Subcutaneous abdominal adipose tissue (tissue), 5 donors: ENCODE results near the gene SLC35F4.
"Not testable (repeated sequence)": the region's sequence is repeated elsewhere in the genome, so short reads cannot be mapped to it uniquely, and the experiment has no call there.

Experiments
- H3K27ac ChIP-seq: one replicate; pipeline ENCODE4 v1.7.0; 2013; ENCODE audit warnings: low read depth, mild to moderate bottlenecking, inconsistent platforms, low read length, moderate library complexity
- H3K27me3 ChIP-seq, 5 donors: one replicate each; pipeline ENCODE4 v1.7.0; 2013; ENCODE audit warnings: low read length in 5 of 5, inconsistent platforms in 1 of 5; ENCODE audit not compliant: control insufficient read depth in 5 of 5, insufficient read depth in 4 of 5
- H3K36me3 ChIP-seq, 5 donors: one replicate each; pipeline ENCODE4 v1.7.0; 2013; ENCODE audit warnings: low read length in 5 of 5; ENCODE audit not compliant: control insufficient read depth in 5 of 5, insufficient read depth in 5 of 5
- H3K4me1 ChIP-seq, 5 donors: one replicate each; pipeline ENCODE4 v1.7.0; 2013; ENCODE audit warnings: low read length in 5 of 5, mild to moderate bottlenecking in 3 of 5, moderate library complexity in 1 of 5; ENCODE audit not compliant: control insufficient read depth in 5 of 5, insufficient read depth in 5 of 5
- H3K4me3 ChIP-seq, 5 donors: one replicate each; pipeline ENCODE4 v1.7.0; 2013; ENCODE audit warnings: low read length in 5 of 5, low read depth in 1 of 5
- H3K9ac ChIP-seq, 5 donors: one replicate each; pipeline ENCODE4 v1.7.0; 2013; ENCODE audit warnings: low read length in 5 of 5, mild to moderate bottlenecking in 4 of 5, moderate library complexity in 3 of 5
- H3K9me3 ChIP-seq, 5 donors: one replicate each; pipeline ENCODE4 v1.7.0; 2013; ENCODE audit warnings: low read length in 5 of 5; ENCODE audit not compliant: control insufficient read depth in 5 of 5
- donor health status: healthy.
- donor health status: healthy.
- donor health status: healthy.
- donor health status: healthy.
- donor health status: healthy.

SLC35F4 gene

DNA sequence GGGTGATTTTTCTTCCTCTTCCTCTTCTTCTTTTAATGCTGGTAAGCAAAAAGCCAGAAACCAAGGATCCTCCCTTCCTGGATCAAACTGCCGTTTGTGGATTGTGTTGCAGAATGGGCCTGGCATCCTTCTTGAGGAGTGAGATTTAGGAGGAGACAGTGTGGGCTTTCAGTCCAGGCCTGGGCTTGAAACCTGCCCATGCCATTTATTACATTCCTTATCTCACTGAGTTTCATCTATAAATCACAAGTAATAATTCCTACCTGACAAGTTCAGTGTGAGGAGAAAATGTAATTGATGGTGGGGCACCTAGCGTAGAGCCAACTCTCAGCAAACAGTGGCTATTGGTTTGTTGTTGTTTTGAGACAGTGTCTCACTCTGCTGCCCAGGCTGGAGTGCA is 126.4 kb downstream of the SLC35F4 start:
- Histone ChIP-seq H3K9ac (no peak overlapping the region), H3K4me3 (no peak overlapping the region)

GRCh38 chr14:57737598-57737997 is 128.3 kb downstream of the SLC35F4 start:
- H3K36me3 ChIP-seq = no peaks in the 10 kb centered on the region
- H3K4me3 ChIP-seq = no peak overlapping the region
- H3K27ac ChIP-seq = no peak overlapping the region
- no peak overlapping the region for H3K9ac ChIP-seq
- H3K27me3 ChIP-seq = no peaks in the 10 kb centered on the region
- H3K4me1 ChIP-seq = no peaks in the 10 kb centered on the region
- H3K9me3 ChIP-seq = peaks cover 0 to 3% (median 0%) of the 10 kb centered on the region in 5 donors

More for the DNA sequence above, 126.4 kb downstream of the SLC35F4 start:
- Histone ChIP-seq H3K9me3 (peaks cover 0 to 3% (median 0%) of the 10 kb centered on the region in 5 donors), H3K4me1 (no peaks in the 10 kb centered on the region), H3K27ac (no peak overlapping the region), H3K36me3 (no peaks in the 10 kb centered on the region), H3K27me3 (no peaks in the 10 kb centered on the region)

DNA sequence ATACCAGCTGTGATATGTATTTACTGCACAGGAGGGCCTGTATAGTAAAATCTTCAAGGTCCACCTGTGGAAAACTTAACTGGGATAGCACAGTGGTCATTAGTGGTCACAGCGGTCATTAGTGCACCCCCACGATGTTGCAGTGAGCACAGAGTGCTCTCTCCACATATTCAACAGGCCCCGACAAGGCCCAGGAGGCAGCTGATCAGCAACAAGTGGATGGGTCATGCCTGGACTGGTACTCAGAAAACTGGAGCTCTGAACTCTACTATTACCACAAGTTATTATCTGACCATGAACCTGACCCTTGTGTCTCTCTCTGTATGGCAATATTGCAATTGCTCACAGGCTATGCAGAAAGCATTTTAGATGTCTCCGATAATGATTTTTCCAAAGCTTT is 129.5 kb downstream of the SLC35F4 start:
- no peak overlapping the region for H3K4me3 ChIP-seq
- no peak overlapping the region for H3K9ac ChIP-seq
- H3K4me1 ChIP-seq = no peaks in the 10 kb centered on the region
- H3K27me3 ChIP-seq = no peaks in the 10 kb centered on the region
- peaks cover 0 to 3% (median 0%) of the 10 kb centered on the region in 5 donors for H3K9me3 ChIP-seq
- H3K27ac ChIP-seq = no peak overlapping the region
- no peaks in the 10 kb centered on the region for H3K36me3 ChIP-seq

GRCh38 chr14:57735276-57735675 is 130.6 kb downstream of the SLC35F4 start:
- H3K27ac ChIP-seq = no peak overlapping the region
- H3K9me3 ChIP-seq = peaks cover 0 to 3% (median 0%) of the 10 kb centered on the region in 5 donors
- no peak overlapping the region for H3K4me3 ChIP-seq
- no peaks in the 10 kb centered on the region for H3K36me3 ChIP-seq
- H3K4me1 ChIP-seq = no peaks in the 10 kb centered on the region
- H3K27me3 ChIP-seq = no peaks in the 10 kb centered on the region
- H3K9ac ChIP-seq = no peak overlapping the region

- Histone ChIP-seq H3K36me3 (no peaks in the 10 kb centered on the region), H3K27ac (no peak overlapping the region), H3K4me1 (no peaks in the 10 kb centered on the region), H3K27me3 (no peaks in the 10 kb centered on the region), H3K4me3 (no peak overlapping the region), H3K9ac (no peak overlapping the region), H3K9me3 (peaks cover 0 to 3% (median 0%) of the 10 kb centered on the region in 5 donors)
Observed at GRCh38 chr14:57732463-57733285, 133.2 kb downstream of the SLC35F4 start.

DNA sequence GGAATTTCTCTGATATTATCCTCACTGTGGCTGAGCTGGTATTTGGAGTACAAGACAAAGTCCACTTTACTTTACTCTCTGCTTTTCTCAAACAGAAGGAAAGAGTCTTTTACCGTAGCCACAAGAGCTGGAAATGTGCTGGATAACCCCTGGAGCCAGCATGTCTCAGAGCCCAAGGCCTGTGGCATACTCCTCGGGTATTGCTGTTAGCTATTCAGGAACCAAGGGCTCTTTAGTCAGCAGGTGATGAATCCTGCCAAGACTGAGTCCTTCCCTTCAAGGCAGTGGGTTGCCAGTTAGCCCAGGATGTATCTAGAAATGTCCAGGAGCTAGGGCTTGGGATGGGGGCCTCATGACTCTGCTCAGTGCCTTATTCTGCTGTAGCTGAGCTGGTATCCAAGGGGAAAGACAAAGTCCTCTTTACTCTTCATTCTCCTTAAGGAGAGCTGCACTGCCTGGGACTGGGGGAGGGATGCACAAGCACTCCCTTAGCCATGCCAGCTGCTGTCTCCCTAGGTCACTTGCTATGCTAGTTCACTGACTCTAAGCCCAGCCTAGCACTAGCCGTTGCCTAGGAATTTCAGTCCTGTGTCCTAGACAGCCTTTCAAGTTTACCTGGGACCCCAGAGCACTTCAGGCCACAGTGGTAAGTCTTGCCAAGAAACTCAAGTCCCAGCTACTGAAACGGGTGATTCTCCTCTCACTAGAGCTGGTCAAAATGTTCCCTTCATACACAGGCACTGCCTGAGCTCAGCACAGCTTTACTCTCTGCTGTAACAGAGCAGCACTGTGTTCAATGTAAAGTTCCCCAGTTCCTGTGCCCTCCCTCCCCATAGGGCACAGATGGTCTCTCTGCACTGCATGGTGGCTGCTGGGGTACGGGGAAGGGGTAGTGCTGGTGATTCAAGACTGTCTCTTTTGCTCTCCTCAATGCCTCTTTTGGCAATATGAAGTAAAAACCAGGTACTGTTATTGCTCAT is 136.4 kb downstream of the SLC35F4 start:
- Histone ChIP-seq H3K9ac (no peak overlapping the region), H3K4me3 (no peak overlapping the region), H3K9me3 (peaks cover 0 to 3% (median 0%) of the 10 kb centered on the region in 5 donors), H3K36me3 (no peaks in the 10 kb centered on the region), H3K27ac (no peak overlapping the region), H3K27me3 (no peaks in the 10 kb centered on the region), H3K4me1 (no peaks in the 10 kb centered on the region)

DNA sequence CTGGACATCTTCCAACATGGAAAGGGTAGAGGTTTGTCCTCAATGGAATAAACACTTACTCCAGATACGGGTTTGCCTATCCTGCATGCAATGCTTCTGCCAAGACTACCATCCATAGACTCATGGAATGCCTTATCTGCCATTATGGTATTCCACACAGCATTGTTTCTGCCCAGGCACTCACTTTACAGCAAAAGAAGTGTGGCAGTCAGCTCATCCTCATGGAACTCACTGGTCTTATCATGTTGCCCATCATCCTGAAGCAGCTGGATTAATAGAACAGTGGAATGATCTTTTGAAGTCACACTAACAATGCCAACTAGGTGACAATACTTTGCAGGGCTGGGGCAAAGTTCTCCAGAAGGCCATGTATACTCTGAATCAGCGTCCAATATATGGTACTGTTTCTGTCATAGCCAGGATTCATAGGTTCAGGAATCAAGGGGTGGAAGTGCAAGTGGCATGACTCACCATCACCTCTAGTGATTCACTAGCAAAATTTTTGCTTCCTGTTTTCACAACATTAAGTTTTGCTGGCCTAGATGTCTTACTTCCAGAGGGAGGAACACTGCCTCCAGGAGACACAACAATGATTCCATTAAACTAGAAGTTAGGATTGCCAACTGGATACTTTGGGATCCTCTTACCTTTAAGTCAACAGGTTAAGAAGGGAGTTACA is 140.4 kb downstream of the SLC35F4 start:
- H3K27ac ChIP-seq = no peak overlapping the region
- H3K27me3 ChIP-seq = no peaks in the 10 kb centered on the region
- no peak overlapping the region for H3K9ac ChIP-seq
- peaks cover 0 to 3% (median 0%) of the 10 kb centered on the region in 5 donors for H3K9me3 ChIP-seq
- no peaks in the 10 kb centered on the region for H3K4me1 ChIP-seq
- no peak overlapping the region for H3K4me3 ChIP-seq
- no peaks in the 10 kb centered on the region for H3K36me3 ChIP-seq

DNA sequence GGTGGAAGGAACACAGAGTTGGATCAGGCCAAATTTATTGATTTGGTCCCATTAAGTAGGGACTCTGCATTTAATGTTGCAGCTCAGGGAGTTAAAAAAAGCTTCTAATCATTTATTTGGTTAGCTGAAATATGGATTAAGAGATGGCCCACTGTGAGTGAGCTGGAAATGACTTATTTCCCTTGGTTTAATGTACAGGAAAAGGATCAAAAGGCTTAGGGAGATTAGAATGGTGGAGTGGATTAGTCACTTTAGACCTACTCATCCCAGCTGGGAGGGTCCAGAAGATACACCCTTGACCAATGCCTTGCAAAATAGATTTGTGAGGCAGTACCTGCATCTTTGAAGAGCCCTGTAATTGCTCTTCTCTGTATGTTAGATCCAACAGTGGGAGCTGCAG is 143.8 kb downstream of the SLC35F4 start:
- H3K27ac ChIP-seq, H3K9ac ChIP-seq, H3K4me3 ChIP-seq, H3K36me3 ChIP-seq, H3K4me1 ChIP-seq, H3K9me3 ChIP-seq, H3K27me3 ChIP-seq: not testable (repeated sequence)

DNA sequence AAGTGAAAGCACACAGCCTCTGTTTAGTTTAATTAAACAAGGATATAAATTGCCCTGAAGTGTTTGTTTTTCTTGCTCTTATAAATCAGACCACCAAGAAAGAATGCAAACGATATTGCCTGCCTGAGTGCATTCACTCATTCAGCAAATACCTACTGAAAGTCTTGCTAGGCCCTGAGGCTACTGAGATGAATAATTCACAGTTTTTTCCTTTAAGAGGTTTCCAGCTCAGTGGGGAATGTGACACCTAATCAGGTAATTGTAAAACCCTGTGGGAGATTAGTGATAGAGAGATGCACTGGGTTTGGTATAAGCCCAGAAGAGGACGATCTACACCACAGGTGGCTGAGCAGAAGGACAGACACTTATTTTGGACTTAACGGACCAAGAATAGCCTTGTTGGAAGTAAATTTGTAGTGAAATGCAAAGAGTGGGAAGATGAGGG is 151.4 kb downstream of the SLC35F4 start:
- Histone ChIP-seq H3K4me3 (no peak overlapping the region), H3K4me1 (no peaks in the 10 kb centered on the region)

More for the DNA sequence above, 151.4 kb downstream of the SLC35F4 start:
- Histone ChIP-seq H3K27ac (no peak overlapping the region), H3K36me3 (no peaks in the 10 kb centered on the region), H3K9me3 (peaks cover 0 to 7% (median 2%) of the 10 kb centered on the region in 5 donors), H3K9ac (no peak overlapping the region), H3K27me3 (peaks cover 0 to 2% (median 0%) of the 10 kb centered on the region in 5 donors)
